Lower lobe of right lung (tissue), 2 donors: ENCODE results near the gene DCTN2. TPM values are rescaled to one million over a fixed set of nuclear protein-coding genes. Genes with fewer than 3 reads are reported as not detected.
A peak's percentile ranks its signal among the peaks of the same experiment; 100 is the strongest.
"Not testable (repeated sequence)": the region's sequence is repeated elsewhere in the genome, so short reads cannot be mapped to it uniquely, and the experiment has no call there.

Experiments
- ATAC-seq, 2 donors: fragments of 200-7000 bp; cut with Tn5 transposase; one replicate each; pipeline ENCODE4 v1.9.1; 2020 to 2022; ENCODE audit warnings: mild to moderate bottlenecking in 2 of 2, moderate library complexity in 2 of 2
- DNase-seq: peaks from one replicate; pipeline ENCODE4 v3.0.0-alpha.2; 2020
- H3K27ac ChIP-seq: fragments of 200-600 bp; one replicate; pipeline ENCODE4 v1.8.0; 2022
- H3K27me3 ChIP-seq: fragments of 200-600 bp; one replicate; pipeline ENCODE4 v1.8.0; 2022; ENCODE audit warnings: low read depth
- H3K36me3 ChIP-seq: fragments of 200-600 bp; one replicate; pipeline ENCODE4 v1.8.0; 2022; ENCODE audit warnings: mild to moderate bottlenecking
- H3K4me1 ChIP-seq: fragments of 200-600 bp; one replicate; pipeline ENCODE4 v1.8.0; 2022
- H3K4me3 ChIP-seq: fragments of 200-600 bp; one replicate; pipeline ENCODE4 v1.8.0; 2022; ENCODE audit warnings: mild to moderate bottlenecking
- H3K9me3 ChIP-seq: fragments of 200-600 bp; one replicate; pipeline ENCODE4 v1.8.0; 2022
- CTCF ChIP-seq: fragments of 200-600 bp; IDR thresholded peaks from one replicate; pipeline ENCODE4 v1.8.0; 2022; ENCODE audit warnings: antibody characterized with exemption, mild to moderate bottlenecking
- intact Hi-C: fragments of 100-400 bp; cut with DNase I; formaldehyde crosslinking; loops from one replicate; pipeline ENCODE4 v1.11.0; 2022
- total RNA-seq: library from RNA; stranded (reverse); fragmentation: NEBNext Ultra II Directional; extraction: Animal tissue kit (Norgen Biotek cat#: 25700); gene quantifications from one replicate; pipeline ENCODE4 v1.2.1, GENCODE V29; 2021
- donor health status: DM: no; HTN: yes; CAD: no; lungs with severe emphysema.

Gene DCTN2
- total RNA-seq, 1 donor from 2014 or later = 88.3 TPM

- ATAC-seq = no peak
These were observed 25.4 kb downstream of the DCTN2 start for GRCh38 chr12:57521525-57522010.

GRCh38 chr12:57520053-57520818, 26.8 kb downstream of the DCTN2 start, which contains the start of gene DDIT3:
TSS of gene DDIT3 (minus strand) at chr12:57520514. CDS start at chr12:57517406, 3,108 bp downstream.
- H3K9me3 ChIP-seq = no peaks in the 10 kb centered on the region
- intact Hi-C loops = no loop called here
- H3K4me3 ChIP-seq = peak within 1 kb of the TSS; percentile 90
- DNase-seq (peak; percentile 99), ATAC-seq (peak; percentile 90)
- H3K4me1 ChIP-seq = peaks cover 61% of the 10 kb centered on the region
- no peak for TF ChIP-seq CTCF
- peak within 1 kb of the TSS; percentile 97 for H3K27ac ChIP-seq
- peaks cover 42% of the 10 kb centered on the region for H3K36me3 ChIP-seq
- H3K27me3 ChIP-seq = no peaks in the 10 kb centered on the region

More at GRCh38 chr12:57521525-57522010, 25.4 kb downstream of the DCTN2 start:
- DNase-seq = peak; percentile 63
- Histone ChIP-seq H3K9me3 (no peaks in the 10 kb centered on the region), H3K4me1 (peaks cover 62% of the 10 kb centered on the region), H3K27me3 (no peaks in the 10 kb centered on the region), H3K27ac (peak overlapping the region; percentile 97), H3K4me3 (peak overlapping the region; percentile 90), H3K36me3 (peaks cover 42% of the 10 kb centered on the region)
- TF ChIP-seq CTCF = no peak
- intact Hi-C loops = no loop called here

GRCh38 chr12:57519796-57520052, 27.3 kb downstream of the DCTN2 start:
- peaks cover 42% of the 10 kb centered on the region for H3K36me3 ChIP-seq
- DNase-seq (no peak), ATAC-seq (no peak)
- no peak for TF ChIP-seq CTCF
- intact Hi-C loops = no loop called here
- peak overlapping the region; percentile 90 for H3K4me3 ChIP-seq
- H3K27me3 ChIP-seq = no peaks in the 10 kb centered on the region
- no peaks in the 10 kb centered on the region for H3K9me3 ChIP-seq
- H3K27ac ChIP-seq = peak overlapping the region; percentile 97
- peaks cover 56% of the 10 kb centered on the region for H3K4me1 ChIP-seq

GRCh38 chr12:57518920-57519795, 27.8 kb downstream of the DCTN2 start:
- Histone ChIP-seq H3K27me3 (no peaks in the 10 kb centered on the region), H3K27ac (peak overlapping the region; percentile 97), H3K4me3 (peak overlapping the region; percentile 90), H3K9me3 (no peaks in the 10 kb centered on the region), H3K4me1 (peaks cover 50% of the 10 kb centered on the region), H3K36me3 (peaks cover 42% of the 10 kb centered on the region)
- TF ChIP-seq CTCF = no peak
- DNase-seq = no peak
- intact Hi-C loops = no loop called here
- no peak for ATAC-seq

GRCh38 chr12:57518176-57518919, 28.6 kb downstream of the DCTN2 start:
- no peaks in the 10 kb centered on the region for H3K9me3 ChIP-seq
- ATAC-seq (no peak), DNase-seq (no peak)
- peaks cover 47% of the 10 kb centered on the region for H3K36me3 ChIP-seq
- intact Hi-C loops = no loop called here
- peak overlapping the region; percentile 97 for H3K27ac ChIP-seq
- TF ChIP-seq CTCF = no peak
- peaks cover 42% of the 10 kb centered on the region for H3K4me1 ChIP-seq
- peak overlapping the region; percentile 90 for H3K4me3 ChIP-seq
- H3K27me3 ChIP-seq = no peaks in the 10 kb centered on the region

- H3K36me3 ChIP-seq = peaks cover 53% of the 10 kb centered on the region
- DNase-seq, H3K9me3 ChIP-seq, ATAC-seq, H3K27me3 ChIP-seq, intact Hi-C loops: not testable (repeated sequence)
- peaks cover 41% of the 10 kb centered on the region for H3K4me1 ChIP-seq
- H3K4me3 ChIP-seq = peak overlapping the region; percentile 90
- H3K27ac ChIP-seq = peak overlapping the region; percentile 97
These were observed 29.3 kb downstream of the DCTN2 start for GRCh38 chr12:57517718-57518117.
